Measurements from ENCODE around the gene PPP1R12B.

Gene PPP1R12B

DNA sequence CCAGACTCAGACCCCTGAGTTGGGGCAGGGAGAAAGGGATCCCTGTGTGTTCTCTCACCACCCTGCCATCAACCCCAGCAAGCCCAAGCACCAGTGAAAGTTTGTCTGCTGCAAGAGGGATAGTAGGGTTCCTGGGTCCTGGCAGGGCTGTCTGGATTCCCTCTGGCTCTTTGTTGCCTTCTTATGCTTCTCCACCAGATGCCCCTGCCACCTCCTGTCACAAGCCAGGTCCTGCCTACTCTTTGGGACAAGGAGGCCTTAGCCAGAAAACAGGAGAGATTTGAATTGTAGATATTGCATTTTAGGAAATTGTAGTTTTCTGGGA, 28.5 kb upstream of the PPP1R12B start:
- ATAC-seq (ENCODE audit: low read depth) (no peak), DNase-seq (ENCODE audit: low spot score) (peak; percentile 6)
- Histone ChIP-seq H3K4me3 (ENCODE audit: severe bottlenecking) (no peak overlapping the region), H3K27ac (ENCODE audit: poor library complexity, severe bottlenecking) (no peak overlapping the region), H3K4me1 (ENCODE audit: insufficient read depth, poor library complexity, severe bottlenecking) (no peaks in the 10 kb centered on the region), H3K36me3 (ENCODE audit: low read depth) (no peaks in the 10 kb centered on the region), H3K27me3 (ENCODE audit: insufficient read depth, poor library complexity, severe bottlenecking) (no peaks in the 10 kb centered on the region), H3K9me3 (ENCODE audit: severe bottlenecking) (no peaks in the 10 kb centered on the region)
- TF ChIP-seq, protein P1, sequence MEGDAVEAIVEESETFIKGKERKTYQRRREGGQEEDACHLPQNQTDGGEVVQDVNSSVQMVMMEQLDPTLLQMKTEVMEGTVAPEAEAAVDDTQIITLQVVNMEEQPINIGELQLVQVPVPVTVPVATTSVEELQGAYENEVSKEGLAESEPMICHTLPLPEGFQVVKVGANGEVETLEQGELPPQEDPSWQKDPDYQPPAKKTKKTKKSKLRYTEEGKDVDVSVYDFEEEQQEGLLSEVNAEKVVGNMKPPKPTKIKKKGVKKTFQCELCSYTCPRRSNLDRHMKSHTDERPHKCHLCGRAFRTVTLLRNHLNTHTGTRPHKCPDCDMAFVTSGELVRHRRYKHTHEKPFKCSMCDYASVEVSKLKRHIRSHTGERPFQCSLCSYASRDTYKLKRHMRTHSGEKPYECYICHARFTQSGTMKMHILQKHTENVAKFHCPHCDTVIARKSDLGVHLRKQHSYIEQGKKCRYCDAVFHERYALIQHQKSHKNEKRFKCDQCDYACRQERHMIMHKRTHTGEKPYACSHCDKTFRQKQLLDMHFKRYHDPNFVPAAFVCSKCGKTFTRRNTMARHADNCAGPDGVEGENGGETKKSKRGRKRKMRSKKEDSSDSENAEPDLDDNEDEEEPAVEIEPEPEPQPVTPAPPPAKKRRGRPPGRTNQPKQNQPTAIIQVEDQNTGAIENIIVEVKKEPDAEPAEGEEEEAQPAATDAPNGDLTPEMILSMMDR (IDR thresholded peaks at IDR 0.05; ENCODE audit: poor library complexity, severe bottlenecking), result no peak

DNA sequence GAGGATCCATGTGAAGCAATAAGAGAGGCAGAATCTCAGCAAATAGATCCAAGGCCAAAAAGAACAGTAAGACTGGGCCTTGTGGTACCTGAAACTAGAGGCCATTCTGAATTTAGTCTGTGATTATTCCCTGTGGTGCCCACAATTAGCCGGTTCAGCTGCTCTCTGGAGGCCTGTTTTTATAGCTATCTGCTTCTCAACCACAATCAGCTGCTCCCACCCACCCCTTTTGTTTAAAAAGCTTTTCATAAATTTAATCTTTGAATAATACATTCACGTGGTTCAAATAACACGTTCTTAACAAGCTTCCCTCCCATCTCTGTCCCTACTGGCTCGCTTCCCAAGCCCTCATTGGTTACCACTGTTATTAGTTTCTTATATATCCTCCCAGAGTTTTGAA, 24.8 kb upstream of the PPP1R12B start:
- no peaks in the 10 kb centered on the region for H3K27me3 ChIP-seq (ENCODE audit: insufficient read depth, poor library complexity, severe bottlenecking)
- no peaks in the 10 kb centered on the region for H3K9me3 ChIP-seq (ENCODE audit: severe bottlenecking)
- no peak overlapping the region for H3K27ac ChIP-seq (ENCODE audit: poor library complexity, severe bottlenecking)
- no peaks in the 10 kb centered on the region for H3K4me1 ChIP-seq (ENCODE audit: insufficient read depth, poor library complexity, severe bottlenecking)
- no peak for DNase-seq (ENCODE audit: low spot score)
- H3K4me3 ChIP-seq (ENCODE audit: severe bottlenecking), result no peak overlapping the region
- no peaks in the 10 kb centered on the region for H3K36me3 ChIP-seq (ENCODE audit: low read depth)
- no peak for ATAC-seq (ENCODE audit: low read depth)
- TF ChIP-seq, protein P1 (IDR thresholded peaks at IDR 0.05; ENCODE audit: poor library complexity, severe bottlenecking), result no peak

DNA sequence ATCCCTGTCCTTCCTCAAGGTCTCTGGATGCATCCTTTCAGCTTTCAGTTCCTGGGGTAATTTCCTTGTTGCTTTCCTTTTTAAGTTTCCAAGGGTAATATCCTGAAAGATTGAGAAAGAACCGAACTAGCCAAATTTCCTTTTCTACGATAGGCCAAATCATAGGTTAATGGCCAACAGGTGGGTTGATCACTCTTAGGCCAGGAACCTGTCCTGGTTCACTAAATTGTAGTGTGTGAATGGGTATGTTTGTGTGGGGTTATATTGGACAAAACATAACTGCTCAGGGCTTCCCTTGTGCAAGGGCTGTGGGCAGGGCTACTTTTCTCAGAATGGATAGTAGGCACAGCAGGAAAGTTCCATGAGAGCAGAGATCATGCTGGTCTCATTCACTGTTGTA, 23.9 kb upstream of the PPP1R12B start:
- DNase-seq (ENCODE audit: low spot score), result no peak
- Histone ChIP-seq H3K27me3 (ENCODE audit: insufficient read depth, poor library complexity, severe bottlenecking) (no peaks in the 10 kb centered on the region), H3K36me3 (ENCODE audit: low read depth) (no peaks in the 10 kb centered on the region), H3K9me3 (ENCODE audit: severe bottlenecking) (no peaks in the 10 kb centered on the region), H3K27ac (ENCODE audit: poor library complexity, severe bottlenecking) (no peak overlapping the region), H3K4me1 (ENCODE audit: insufficient read depth, poor library complexity, severe bottlenecking) (no peaks in the 10 kb centered on the region), H3K4me3 (ENCODE audit: severe bottlenecking) (no peak overlapping the region)
- TF ChIP-seq, protein P1 (IDR thresholded peaks at IDR 0.05; ENCODE audit: poor library complexity, severe bottlenecking), result no peak
- no peak for ATAC-seq (ENCODE audit: low read depth)

DNA sequence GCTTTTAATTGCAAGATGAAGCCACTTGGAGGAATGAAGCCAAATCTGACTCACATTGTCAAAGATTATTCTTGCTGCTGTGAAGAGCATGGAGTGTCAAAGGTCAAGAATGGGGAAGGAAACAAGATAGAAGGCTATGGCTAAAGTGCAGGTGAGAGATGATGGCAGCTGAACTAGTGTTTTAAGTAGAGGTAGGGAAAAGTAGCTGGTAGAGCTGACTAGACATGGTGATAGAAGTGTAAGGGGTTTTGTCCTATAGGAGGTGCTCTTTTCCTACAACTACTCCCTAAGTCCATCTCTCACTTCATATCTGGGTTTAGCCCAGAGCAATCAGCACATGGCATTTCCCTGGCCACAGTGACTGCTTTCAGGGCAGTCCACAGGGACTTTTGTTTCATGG, 18.6 kb upstream of the PPP1R12B start:
- peaks cover 47% of the 10 kb centered on the region for H3K36me3 ChIP-seq (ENCODE audit: low read depth)
- no peaks in the 10 kb centered on the region for H3K27me3 ChIP-seq (ENCODE audit: insufficient read depth, poor library complexity, severe bottlenecking)
- ATAC-seq (ENCODE audit: low read depth), result no peak

DNA sequence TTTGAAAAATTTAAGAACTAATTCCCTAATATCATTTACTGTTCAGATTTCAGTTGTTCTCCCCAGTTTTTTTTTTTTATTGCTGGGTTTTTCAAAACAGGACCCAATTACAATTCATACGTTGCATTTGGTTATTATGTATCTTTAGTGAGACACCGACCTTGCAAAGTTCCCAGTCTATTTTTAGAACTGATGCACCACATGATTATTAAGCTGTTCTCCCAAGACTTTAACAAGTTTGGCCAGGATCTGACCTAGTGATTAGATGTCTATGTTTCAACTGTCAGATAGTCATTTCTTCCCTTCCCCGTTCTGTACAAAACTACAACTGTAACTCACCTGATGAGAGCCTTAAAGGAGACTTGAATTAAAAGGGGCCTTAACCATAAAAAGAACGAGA, 14.6 kb upstream of the PPP1R12B start:
- H3K4me1 ChIP-seq (ENCODE audit: insufficient read depth, poor library complexity, severe bottlenecking), result no peaks in the 10 kb centered on the region
- DNase-seq (ENCODE audit: low spot score) (no peak), ATAC-seq (ENCODE audit: low read depth) (no peak)
- H3K9me3 ChIP-seq (ENCODE audit: severe bottlenecking), result no peaks in the 10 kb centered on the region
- H3K36me3 ChIP-seq (ENCODE audit: low read depth), result peaks cover 85% of the 10 kb centered on the region
- no peak overlapping the region for H3K27ac ChIP-seq (ENCODE audit: poor library complexity, severe bottlenecking)
- no peak overlapping the region for H3K4me3 ChIP-seq (ENCODE audit: severe bottlenecking)
- TF ChIP-seq, protein P1 (IDR thresholded peaks at IDR 0.05; ENCODE audit: poor library complexity, severe bottlenecking), result no peak
- H3K27me3 ChIP-seq (ENCODE audit: insufficient read depth, poor library complexity, severe bottlenecking), result no peaks in the 10 kb centered on the region

More for the DNA sequence above, 18.6 kb upstream of the PPP1R12B start:
- Histone ChIP-seq H3K27ac (ENCODE audit: poor library complexity, severe bottlenecking) (no peak overlapping the region), H3K4me1 (ENCODE audit: insufficient read depth, poor library complexity, severe bottlenecking) (no peaks in the 10 kb centered on the region), H3K4me3 (ENCODE audit: severe bottlenecking) (no peak overlapping the region), H3K9me3 (ENCODE audit: severe bottlenecking) (no peaks in the 10 kb centered on the region)
- TF ChIP-seq, protein P1 (IDR thresholded peaks at IDR 0.05; ENCODE audit: poor library complexity, severe bottlenecking), result peak; percentile 15
- no peak for DNase-seq (ENCODE audit: low spot score)

All from RWPE2 (cell line).